HepG2 (cell line): ENCODE measurements around the gene PPFIA4. TPM values are rescaled to one million over a fixed set of nuclear protein-coding genes. Genes with fewer than 3 reads are reported as not detected.

Experiments used
- ATAC-seq: fragments of 200-7000 bp; cut with Tn5 transposase; 3 replicates; pipeline ENCODE4 v1.9.1; 2020; ENCODE audit warnings: mild to moderate bottlenecking, moderate library complexity
- BruUV-seq: library from RNA; stranded (reverse); fragments of 400-500 nt; replicated peaks from 2 replicates; lab custom pipeline; 2021; lab: Mats Ljungman, UMichigan
- CTCF ChIA-PET: fragments of 300-600 bp; formaldehyde crosslinking; extraction: SDS; loops from one replicate; lab custom pipeline; 2021; ENCODE audit warnings: low total read pairs, inconsistent platforms, low intra/inter-chr PET ratio; lab: Yijun Ruan, JAX
- POLR2A ChIA-PET: fragments of 350-600 bp; sonication (Branson Sonifier 250); formaldehyde crosslinking; loops from one replicate; lab custom pipeline; 2020; ENCODE audit warnings: antibody characterized with exemption, inconsistent platforms; lab: Yijun Ruan, JAX
- DNase-seq: peaks from one replicate; pipeline ENCODE4 v3.0.0-alpha.2; 2015; ENCODE audit warnings: low spot score
- FAIRE-seq: peaks from 3 replicates; lab custom pipeline; 2011; peaks lifted over from hg19 to GRCh38; lab: Jason Lieb, UNC
- H2AFZ ChIP-seq: one replicate; pipeline ENCODE4 v1.6.1; 2011; ENCODE audit warnings: low read length, inconsistent platforms
- H3K27ac ChIP-seq: fragments of 300-600 bp; 3 replicates; pipeline ENCODE4 v1.8.0; 2011; ENCODE audit warnings: mixed run types, mild to moderate bottlenecking, mixed read lengths, low read length, inconsistent platforms; ENCODE audit not compliant: insufficient read depth; ENCODE audit errors: extremely low read length
- H3K27me3 ChIP-seq, 2 experiments: fragments of 200-600 bp in 1 of 2; 2 replicates in 1 of 2; 3 replicates in 1 of 2; pipeline versions ENCODE4 v1.6.0 to v1.8.0; 2011; ENCODE audit warnings: low read length in 2 of 2, mild to moderate bottlenecking in 2 of 2, moderate library complexity in 2 of 2, inconsistent platforms in 1 of 2; ENCODE audit not compliant: insufficient read depth in 2 of 2, control insufficient read depth in 1 of 2
- H3K36me3 ChIP-seq, 2 experiments: fragments of 200-600 bp in 1 of 2; replicated peaks in 1 of 2; 2 replicates in 1 of 2; 3 replicates in 1 of 2; pipeline versions ENCODE4 v1.5.1 to v1.8.0; 2011; ENCODE audit warnings: low read length in 2 of 2, inconsistent platforms in 1 of 2; ENCODE audit not compliant: insufficient read depth in 2 of 2, control insufficient read depth in 1 of 2
- H3K4me1 ChIP-seq: 2 replicates; pipeline ENCODE4 v1.5.1; 2012; ENCODE audit warnings: low read length, inconsistent platforms; ENCODE audit not compliant: insufficient read depth
- H3K4me2 ChIP-seq: 2 replicates; pipeline ENCODE4 v1.6.0; 2011; ENCODE audit warnings: low read depth, low read length, inconsistent platforms
- H3K4me3 ChIP-seq, 3 experiments: fragments of 200-600 bp in 1 of 3; sonication (generic), shearing (Covaris generic) in 1 of 3; replicated peaks in 1 of 3; 2 replicates each; pipeline ENCODE4 v1.5.1; 2011 to 2016; ENCODE audit warnings: low read length in 3 of 3, inconsistent platforms in 2 of 3, low read depth in 2 of 3, mild to moderate bottlenecking in 2 of 3, control low read depth in 1 of 3, mixed read lengths in 1 of 3; ENCODE audit not compliant: insufficient read depth in 1 of 3
- H3K79me2 ChIP-seq: one replicate; pipeline ENCODE4 v1.6.1; 2011; ENCODE audit warnings: low read length, inconsistent platforms; ENCODE audit not compliant: insufficient read depth
- H3K9ac ChIP-seq: 2 replicates; pipeline ENCODE4 v1.6.0; 2011; ENCODE audit warnings: mild to moderate bottlenecking, low read depth, low read length, inconsistent platforms; ENCODE audit not compliant: insufficient read depth
- H3K9me3 ChIP-seq: 2 replicates; pipeline ENCODE4 v1.5.1; 2012; ENCODE audit warnings: mild to moderate bottlenecking, low read length
- H4K20me1 ChIP-seq: 2 replicates; pipeline ENCODE4 v1.6.0; 2011; ENCODE audit warnings: inconsistent platforms, mild to moderate bottlenecking, low read length, moderate library complexity; ENCODE audit not compliant: insufficient read depth
- BORCS8-MEF2B ChIP-seq: sonication (generic); formaldehyde crosslinking; IDR thresholded peaks from 2 replicates; pipeline ENCODE4 v1.8.0; 2022; ENCODE audit warnings: mild to moderate bottlenecking, missing genetic modification reagents
- CREBL2 ChIP-seq: sonication (generic); formaldehyde crosslinking; IDR thresholded peaks from 2 replicates; pipeline ENCODE4 v1.8.1; 2023; ENCODE audit warnings: missing genetic modification reagents, mild to moderate bottlenecking, borderline replicate concordance
- ELF3 ChIP-seq: IDR thresholded peaks from 2 replicates; pipeline ENCODE4 v1.6.1; 2016; ENCODE audit warnings: missing genetic modification reagents, missing compliant biosample characterization
- FOXJ3 ChIP-seq: sonication (generic); formaldehyde crosslinking; IDR thresholded peaks from 2 replicates; pipeline ENCODE4 v1.4.0; 2020; ENCODE audit warnings: missing genetic modification reagents, mild to moderate bottlenecking, borderline replicate concordance
- NCOR1 ChIP-seq: fragments of 200-600 bp; sonication (generic); IDR thresholded peaks from 2 replicates; pipeline ENCODE4 v1.7.0; 2017; ENCODE audit warnings: antibody characterized with exemption, low read length, borderline replicate concordance
- NR1H2 ChIP-seq: sonication (generic); formaldehyde crosslinking; IDR thresholded peaks from 2 replicates; pipeline ENCODE4 v1.8.1; 2022; ENCODE audit warnings: low read depth, missing genetic modification reagents, borderline replicate concordance
- POLR2AphosphoS5 ChIP-seq: IDR thresholded peaks from 2 replicates; pipeline ENCODE4 v1.6.1; 2012; ENCODE audit warnings: low read depth, low read length
- RXRB ChIP-seq: IDR thresholded peaks from 2 replicates; pipeline ENCODE4 v1.6.1; 2016; ENCODE audit warnings: borderline replicate concordance, missing genetic modification reagents, missing compliant biosample characterization
- SOX5 ChIP-seq: IDR thresholded peaks from 2 replicates; pipeline ENCODE4 v1.6.1; 2016; ENCODE audit warnings: borderline replicate concordance
- ZKSCAN1 ChIP-seq: fragments of 150-350 bp; IDR thresholded peaks from 2 replicates; pipeline ENCODE4 v1.6.1; 2014; ENCODE audit warnings: low read length
- ZNF33B ChIP-seq: sonication (generic); formaldehyde crosslinking; IDR thresholded peaks from 2 replicates; pipeline ENCODE4 v1.5.1; 2020; ENCODE audit warnings: mild to moderate bottlenecking, missing genetic modification reagents
- ZNF431 ChIP-seq: sonication (generic); formaldehyde crosslinking; IDR thresholded peaks from 2 replicates; pipeline ENCODE4 v1.9.0; 2022; ENCODE audit warnings: missing genetic modification reagents, low read depth, mild to moderate bottlenecking, borderline replicate concordance
- ZNF513 ChIP-seq: sonication (generic); formaldehyde crosslinking; conservative IDR thresholded peaks from 2 replicates; pipeline ENCODE4 v1.5.0; 2020; ENCODE audit warnings: missing genetic modification reagents
- ZNF546 ChIP-seq: sonication (generic); formaldehyde crosslinking; conservative IDR thresholded peaks from 2 replicates; pipeline ENCODE4 v1.8.1; 2023; ENCODE audit warnings: mild to moderate bottlenecking, missing genetic modification reagents
- ZNF7 ChIP-seq: IDR thresholded peaks from 2 replicates; pipeline ENCODE4 v1.6.1; 2016; ENCODE audit warnings: missing biosample characterization, missing genetic modification reagents
- ZNF83 ChIP-seq: sonication (generic); formaldehyde crosslinking; IDR thresholded peaks from 2 replicates; pipeline ENCODE4 v1.4.0; 2020; ENCODE audit warnings: missing genetic modification reagents, mild to moderate bottlenecking, borderline replicate concordance
- ZNF839 ChIP-seq: sonication (generic); formaldehyde crosslinking; IDR thresholded peaks from 2 replicates; pipeline ENCODE4 v1.4.0; 2020; ENCODE audit warnings: missing genetic modification reagents, mild to moderate bottlenecking, borderline replicate concordance
- WGBS: methylation state at CpG from one replicate; pipeline ENCODE4 v1.1.6; 2017; ENCODE audit warnings: low lambda C conversion rate; 5-methylcytosine and 5-hydroxymethylcytosine counted together
- in situ Hi-C: cut with HindIII; loops from 2 replicates; pipeline ENCODE4 v1.10.0; 2017; ENCODE audit warnings: low pct_unique_long_range_greater_than_20kb; ENCODE audit not compliant: extremely low pct_ligation_motif_present
- intact Hi-C: fragments of 100-400 bp; cut with micrococcal nuclease; formaldehyde crosslinking; loops from one replicate; pipeline ENCODE4 v1.10.0; 2022; ENCODE audit not compliant: unreplicated experiment
- polyA plus RNA-seq, 8 experiments: library from polyadenylated mRNA; depleted of rRNA in 3 of 8; stranded (reverse) in 7 of 8; unstranded in 1 of 8; fragments of >200 nt; fragmentation: Illumina TruSeq in 4 of 8; extraction: Trizol in 4 of 8; gene quantifications; 2 replicates each; pipeline versions ENCODE4 v1.2.1 to v1.2.3, GENCODE V29; 2011 to 2016; ENCODE audit warnings: low read depth in 4 of 8, missing spikeins in 1 of 8, mixed read lengths in 1 of 8; ENCODE audit not compliant: insufficient read depth in 1 of 8
- total RNA-seq, 5 experiments: library from RNA; depleted of rRNA; stranded (reverse); fragments of >200 nt; fragmentation: Illumina TruSeq; extraction: Trizol; gene quantifications; 2 replicates each; pipeline ENCODE4 v1.2.3, GENCODE V29; 2016; ENCODE audit warnings: low read depth in 1 of 5
- TF ChIP-seq, protein P1 (sequence below): sonication (generic); formaldehyde crosslinking; IDR thresholded peaks from 2 replicates; pipeline ENCODE4 v1.5.0; 2020; ENCODE audit warnings: missing genetic modification reagents, mild to moderate bottlenecking, borderline replicate concordance

PPFIA4 gene
- total and polyA plus RNA-seq, 2 of the 13 experiments (the other 11 are each of a cell fraction or from before 2014, with no cell fraction given), result 6.4 TPM; not detected in 1

GRCh38 chr1:203085528-203086406 lies 59.5 kb downstream of the PPFIA4 start, which contains the start of gene MYOG (continued):
- TF ChIP-seq, protein P1, sequence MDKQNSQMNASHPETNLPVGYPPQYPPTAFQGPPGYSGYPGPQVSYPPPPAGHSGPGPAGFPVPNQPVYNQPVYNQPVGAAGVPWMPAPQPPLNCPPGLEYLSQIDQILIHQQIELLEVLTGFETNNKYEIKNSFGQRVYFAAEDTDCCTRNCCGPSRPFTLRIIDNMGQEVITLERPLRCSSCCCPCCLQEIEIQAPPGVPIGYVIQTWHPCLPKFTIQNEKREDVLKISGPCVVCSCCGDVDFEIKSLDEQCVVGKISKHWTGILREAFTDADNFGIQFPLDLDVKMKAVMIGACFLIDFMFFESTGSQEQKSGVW (CRISPR knock-in tag), result no peak
- no peak for TF ChIP-seq ZNF83 (CRISPR knock-in tag)
- TF ChIP-seq ELF3 (CRISPR knock-in tag), result no peak

DNA sequence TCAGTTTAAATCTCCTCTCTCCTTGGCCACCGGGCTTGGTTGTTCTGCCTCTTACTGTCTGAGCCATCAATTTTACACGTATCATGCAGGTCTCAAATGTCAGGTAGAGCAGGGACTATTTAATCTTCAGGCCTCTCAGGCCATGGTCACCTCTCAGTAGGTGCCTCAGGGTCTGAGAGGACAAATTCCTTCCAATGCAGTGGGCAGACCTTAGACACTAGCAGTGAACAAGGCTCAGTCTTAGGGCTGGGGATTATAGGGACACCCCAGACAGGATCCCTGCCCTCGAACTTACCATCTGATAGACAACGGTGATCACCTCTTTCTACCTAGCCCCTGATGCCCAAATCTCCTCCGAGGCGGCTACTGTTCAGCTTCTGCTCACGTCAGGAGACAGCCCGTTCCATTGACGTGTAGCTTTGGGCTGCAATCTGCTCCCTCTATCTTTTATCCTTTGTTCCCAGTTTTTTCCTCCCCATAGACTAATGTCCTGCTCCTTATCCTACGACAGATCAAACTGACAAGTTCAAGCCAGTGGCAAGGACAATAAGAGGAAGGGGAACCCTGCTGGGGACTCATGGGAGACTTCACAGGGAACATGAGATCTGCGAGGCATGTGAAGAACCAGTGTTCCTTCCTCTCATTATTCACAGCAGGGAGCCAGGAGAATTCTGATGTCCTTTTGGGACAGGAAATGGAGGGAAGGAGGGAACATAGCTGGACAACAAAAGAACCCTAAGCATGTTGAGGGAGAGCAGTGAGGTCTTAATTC lies 60.9 kb downstream of the PPFIA4 start:
- intact Hi-C loops (no loop called here), in situ Hi-C loops (no loop called here)
- FAIRE-seq (no peak), ATAC-seq (no peak), DNase-seq (no peak)
- Histone ChIP-seq H3K4me1 (no peaks in the 10 kb centered on the region), H3K36me3 (no peaks in the 10 kb centered on the region), H3K4me3 (no peak overlapping the region), H3K4me2 (no peak overlapping the region), H3K27ac (no peak overlapping the region), H3K79me2 (no peaks in the 10 kb centered on the region), H2AFZ (no peak overlapping the region), H3K27me3 (peaks cover 7 to 22% of the 10 kb centered on the region in 2 experiments; a peak in 4 of 5 replicates), H3K9me3 (no peaks in the 10 kb centered on the region), H3K9ac (no peak overlapping the region), H4K20me1 (no peaks in the 10 kb centered on the region)
- 51% methylated on average over 9 of the region's 11 CpGs for WGBS
- BruUV-seq, result no TSS peak
- POLR2A ChIA-PET, result no interaction called here
- CTCF ChIA-PET, result no interaction called here
- TF ChIP-seq ZNF7 (CRISPR knock-in tag) (no peak), ZNF546 (CRISPR knock-in tag) (no peak), NCOR1 (no peak), ZNF839 (no peak), ZNF33B (CRISPR knock-in tag) (no peak), NR1H2 (CRISPR knock-in tag) (no peak), FOXJ3 (CRISPR knock-in tag) (no peak), ZNF513 (no peak), BORCS8-MEF2B (CRISPR knock-in tag) (no peak), RXRB (CRISPR knock-in tag) (no peak), POLR2AphosphoS5 (no peak), CREBL2 (CRISPR knock-in tag) (no peak), ZNF431 (CRISPR knock-in tag) (no peak), ZKSCAN1 (no peak), SOX5 (CRISPR knock-in tag) (no peak)
